Measurements from ENCODE around the gene NRARP. TPM values are rescaled to one million over a fixed set of nuclear protein-coding genes. Genes with fewer than 3 reads are reported as not detected.
A peak's percentile ranks its signal among the peaks of the same experiment; 100 is the strongest.

The NRARP gene
- total RNA-seq, 1 donor from 2014 or later = 5.1 TPM

- Histone ChIP-seq H3K4me3 (no peak overlapping the region), H3K27ac (replicated peaks) (no peak overlapping the region), H3K27me3 (ENCODE audit: low read depth) (no peaks in the 10 kb centered on the region), H3K9me3 (replicated peaks) (no peaks in the 10 kb centered on the region), H3K36me3 (no peaks in the 10 kb centered on the region), H3K4me1 (peaks cover 13% of the 10 kb centered on the region)
- DNase-seq = no peak
- TF ChIP-seq CTCF (IDR thresholded peaks at IDR 0.05; ENCODE audit: borderline replicate concordance) = no peak
- intact Hi-C loops (cut with micrococcal nuclease) = no loop called here
Measured at GRCh38 chr9:137325799-137326198, 23.7 kb upstream of the NRARP start.

GRCh38 chr9:137325124-137325523 lies 23.1 kb upstream of the NRARP start:
- no peaks in the 10 kb centered on the region for H3K36me3 ChIP-seq
- no peak for DNase-seq
- intact Hi-C loops (cut with micrococcal nuclease) = no loop called here
- TF ChIP-seq CTCF (IDR thresholded peaks at IDR 0.05; ENCODE audit: borderline replicate concordance) = no peak
- H3K4me3 ChIP-seq = no peak overlapping the region
- H3K4me1 ChIP-seq = peaks cover 20% of the 10 kb centered on the region
- no peaks in the 10 kb centered on the region for H3K27me3 ChIP-seq (ENCODE audit: low read depth)
- no peak overlapping the region for H3K27ac ChIP-seq (replicated peaks)
- H3K9me3 ChIP-seq (replicated peaks) = no peaks in the 10 kb centered on the region

GRCh38 chr9:137323531-137324331 lies 21.7 kb upstream of the NRARP start:
- no peak for TF ChIP-seq CTCF (IDR thresholded peaks at IDR 0.05; ENCODE audit: borderline replicate concordance)
- no peaks in the 10 kb centered on the region for H3K9me3 ChIP-seq (replicated peaks)
- H3K4me1 ChIP-seq = peaks cover 34% of the 10 kb centered on the region
- DNase-seq = no peak
- H3K27me3 ChIP-seq (ENCODE audit: low read depth) = no peaks in the 10 kb centered on the region
- no peak overlapping the region for H3K27ac ChIP-seq (replicated peaks)
- H3K36me3 ChIP-seq = no peaks in the 10 kb centered on the region
- H3K4me3 ChIP-seq = no peak overlapping the region
- intact Hi-C loops (cut with micrococcal nuclease) = no loop called here

- peaks cover 13% of the 10 kb centered on the region for H3K27me3 ChIP-seq (ENCODE audit: low read depth)
- no peak for DNase-seq
- H3K4me3 ChIP-seq = no peak overlapping the region
- H3K36me3 ChIP-seq = no peaks in the 10 kb centered on the region
- no peak for TF ChIP-seq CTCF (IDR thresholded peaks at IDR 0.05; ENCODE audit: borderline replicate concordance)
- H3K4me1 ChIP-seq = peaks cover 52% of the 10 kb centered on the region
- H3K27ac ChIP-seq (replicated peaks) = no peak overlapping the region
- no peaks in the 10 kb centered on the region for H3K9me3 ChIP-seq (replicated peaks)
- intact Hi-C loops (cut with micrococcal nuclease) = no loop called here
Measured at GRCh38 chr9:137321726-137322361, 19.8 kb upstream of the NRARP start.

- H3K36me3 ChIP-seq = no peaks in the 10 kb centered on the region
- no peaks in the 10 kb centered on the region for H3K9me3 ChIP-seq (replicated peaks)
- TF ChIP-seq CTCF (IDR thresholded peaks at IDR 0.05; ENCODE audit: borderline replicate concordance) = no peak
- H3K27ac ChIP-seq (replicated peaks) = peak overlapping the region; percentile 86
- H3K4me3 ChIP-seq = peak overlapping the region; percentile 19
- DNase-seq = peak; percentile 19
- peaks cover 63% of the 10 kb centered on the region for H3K4me1 ChIP-seq
- intact Hi-C loops (cut with micrococcal nuclease) = no loop called here
- H3K27me3 ChIP-seq (ENCODE audit: low read depth) = peaks cover 23% of the 10 kb centered on the region
Measured at GRCh38 chr9:137320555-137321384, 18.7 kb upstream of the NRARP start.
